Sigmoid colon (tissue), 7 donors: ENCODE data around the gene USP4. TPM values are rescaled to one million over a fixed set of nuclear protein-coding genes. Genes with fewer than 3 reads are reported as not detected.

Source experiments
- DNase-seq: peaks from one replicate; pipeline ENCODE4 v3.0.0-alpha.2; 2019
- H3K27ac ChIP-seq, 4 donors: fragments of 200-600 bp; sonication (generic); one replicate each; pipeline ENCODE4 v1.5.1; 2016 to 2019; ENCODE audit warnings: mild to moderate bottlenecking in 1 of 4
- H3K27me3 ChIP-seq, 3 donors: fragments of 200-600 bp; sonication (generic); one replicate each; pipeline ENCODE4 v1.5.1; 2019; ENCODE audit warnings: mild to moderate bottlenecking in 1 of 3
- H3K36me3 ChIP-seq, 4 donors: fragments of 200-600 bp; sonication (generic); one replicate each; pipeline ENCODE4 v1.5.1; 2016 to 2019
- H3K4me1 ChIP-seq, 4 donors: fragments of 200-600 bp; sonication (generic); one replicate each; pipeline ENCODE4 v1.5.1; 2017 to 2019
- H3K4me3 ChIP-seq, 4 donors: fragments of 200-600 bp; sonication (generic); one replicate each; pipeline ENCODE4 v1.5.1; 2017 to 2019; ENCODE audit warnings: mild to moderate bottlenecking in 2 of 4, moderate library complexity in 1 of 4
- H3K9me3 ChIP-seq, 4 donors: fragments of 200-600 bp in 3 of 4; sonication (generic) in 3 of 4; one replicate each; pipeline versions ENCODE4 v1.5.1 to v1.6.1; 2013 to 2019
- EP300 ChIP-seq, 4 donors: sonication (generic); formaldehyde crosslinking; IDR thresholded peaks; one replicate each; pipeline ENCODE4 v1.6.1; 2017; ENCODE audit warnings: antibody characterized with exemption in 4 of 4
- POLR2A ChIP-seq, 2 donors: fragments of 450-650 bp; IDR thresholded peaks; one replicate each; pipeline ENCODE4 v1.6.1; 2016; ENCODE audit warnings: antibody characterized with exemption in 2 of 2, mild to moderate bottlenecking in 2 of 2, moderate library complexity in 2 of 2
- POLR2AphosphoS5 ChIP-seq, 4 donors: sonication (generic); formaldehyde crosslinking; IDR thresholded peaks; one replicate each; pipeline ENCODE4 v1.6.1; 2017; ENCODE audit warnings: antibody characterized with exemption in 4 of 4
- WGBS, 2 donors: extraction: QIAGEN DNeasy Blood & Tissue Kit; methylation state at CpG; one replicate each; pipeline ENCODE4 v1.1.7; 2013; 5-methylcytosine and 5-hydroxymethylcytosine counted together
- intact Hi-C: fragments of 100-400 bp; cut with DNase I; formaldehyde crosslinking; loops from one replicate; pipeline ENCODE4 v1.15.1; 2023
- polyA plus RNA-seq, 3 donors: library from polyadenylated mRNA; stranded (reverse); fragments of 200-250 nt; gene quantifications; one replicate each; pipeline ENCODE4 v1.2.3, GENCODE V29; 2013
- total RNA-seq, 4 donors: library from RNA; depleted of rRNA; stranded (reverse); fragments of >200 nt; gene quantifications; one replicate each; pipeline ENCODE4 v1.1.0, GENCODE V29; 2016
- TF ChIP-seq, protein P1 (sequence below), 4 experiments: fragments of 450-650 bp in 3 of 4; fragments of 200-600 bp in 1 of 4; IDR thresholded peaks; one replicate each; pipeline ENCODE4 v1.5.1; 2016 to 2019; ENCODE audit warnings: antibody characterized with exemption in 4 of 4, mild to moderate bottlenecking in 3 of 4, moderate library complexity in 2 of 4
- donor health status: healthy with polysubstance abuse.
- donor health status: Bipolar disorder and iron deficiency.
- donor health status: healthy.

The USP4 gene
- total and polyA plus RNA-seq, 7 donors = 16.3 to 31.9 (median 22.2) TPM

DNA sequence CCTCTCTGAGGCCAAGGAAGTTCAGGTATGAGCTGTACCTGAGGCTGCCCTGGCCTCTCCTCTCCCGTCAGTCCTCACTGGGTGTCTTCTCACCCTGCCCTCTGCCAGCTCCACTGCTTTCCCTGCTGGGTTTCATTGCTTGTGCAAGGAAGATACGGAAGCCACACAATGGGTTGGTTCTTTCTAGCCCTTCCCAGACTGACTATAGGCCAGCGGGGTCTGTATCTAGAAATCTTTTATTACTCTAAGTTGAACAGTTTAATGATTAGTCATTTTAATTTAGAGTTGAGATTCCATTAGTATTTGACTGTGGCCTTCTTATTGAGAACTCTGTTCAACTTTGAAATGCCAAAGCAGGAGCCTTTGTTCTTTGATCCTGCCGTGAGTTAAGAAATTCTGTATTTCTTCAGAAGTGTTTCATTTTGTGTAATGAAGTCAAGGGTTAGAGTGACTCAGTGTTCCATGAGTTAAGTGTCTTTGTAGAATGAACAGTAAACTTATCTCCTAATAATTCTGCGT, 79.0 kb downstream of the USP4 start:
- no peaks in the 10 kb centered on the region for H3K9me3 ChIP-seq
- intact Hi-C loops = no loop called here
- no peak for TF ChIP-seq POLR2A (IDR thresholded peaks at IDR 0.05)
- TF ChIP-seq EP300 (IDR thresholded peaks at IDR 0.05) = no peak
- no peak for TF ChIP-seq POLR2AphosphoS5 (IDR thresholded peaks at IDR 0.05)
- TF ChIP-seq, protein P1, sequence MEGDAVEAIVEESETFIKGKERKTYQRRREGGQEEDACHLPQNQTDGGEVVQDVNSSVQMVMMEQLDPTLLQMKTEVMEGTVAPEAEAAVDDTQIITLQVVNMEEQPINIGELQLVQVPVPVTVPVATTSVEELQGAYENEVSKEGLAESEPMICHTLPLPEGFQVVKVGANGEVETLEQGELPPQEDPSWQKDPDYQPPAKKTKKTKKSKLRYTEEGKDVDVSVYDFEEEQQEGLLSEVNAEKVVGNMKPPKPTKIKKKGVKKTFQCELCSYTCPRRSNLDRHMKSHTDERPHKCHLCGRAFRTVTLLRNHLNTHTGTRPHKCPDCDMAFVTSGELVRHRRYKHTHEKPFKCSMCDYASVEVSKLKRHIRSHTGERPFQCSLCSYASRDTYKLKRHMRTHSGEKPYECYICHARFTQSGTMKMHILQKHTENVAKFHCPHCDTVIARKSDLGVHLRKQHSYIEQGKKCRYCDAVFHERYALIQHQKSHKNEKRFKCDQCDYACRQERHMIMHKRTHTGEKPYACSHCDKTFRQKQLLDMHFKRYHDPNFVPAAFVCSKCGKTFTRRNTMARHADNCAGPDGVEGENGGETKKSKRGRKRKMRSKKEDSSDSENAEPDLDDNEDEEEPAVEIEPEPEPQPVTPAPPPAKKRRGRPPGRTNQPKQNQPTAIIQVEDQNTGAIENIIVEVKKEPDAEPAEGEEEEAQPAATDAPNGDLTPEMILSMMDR (IDR thresholded peaks at IDR 0.05) = no peak
- peak overlapping the region in 2 of 4 donors; percentile 15 to 74 for H3K27ac ChIP-seq
- no peaks in the 10 kb centered on the region for H3K36me3 ChIP-seq
- no peak for DNase-seq
- H3K27me3 ChIP-seq = no peaks in the 10 kb centered on the region
- WGBS, 2 donors = 89 to 91% methylated on average over 5 of the region's 5 CpGs
- H3K4me1 ChIP-seq = peaks cover 0 to 51% (median 22%) of the 10 kb centered on the region in 4 donors
- no peak overlapping the region for H3K4me3 ChIP-seq

DNA sequence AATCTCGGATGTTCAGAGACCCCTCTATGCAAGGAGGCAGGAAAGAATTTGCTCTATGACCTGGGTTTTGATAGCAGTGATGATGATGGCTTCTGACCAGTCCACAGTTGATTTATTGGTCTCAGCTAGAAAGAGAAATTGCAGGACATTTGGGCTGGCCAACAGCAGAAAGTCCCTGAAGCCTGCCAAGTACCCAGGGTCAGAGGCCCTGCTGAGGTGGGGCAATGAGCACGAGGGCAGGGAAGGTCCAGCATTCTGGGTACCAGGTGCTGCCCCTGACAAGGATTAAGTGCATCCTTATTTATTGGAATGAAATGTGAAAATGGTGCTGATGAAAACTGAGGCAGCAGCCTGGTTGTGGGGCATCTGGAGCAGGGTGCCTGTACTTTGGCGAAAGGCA, 82.7 kb downstream of the USP4 start:
- no peak for DNase-seq
- Histone ChIP-seq H3K27ac (peak overlapping the region in 3 of 4 donors; percentile 57 to 75 (median 72)), H3K36me3 (no peaks in the 10 kb centered on the region), H3K27me3 (no peaks in the 10 kb centered on the region), H3K4me1 (peaks cover 0 to 52% (median 29%) of the 10 kb centered on the region in 4 donors), H3K4me3 (no peak overlapping the region), H3K9me3 (no peaks in the 10 kb centered on the region)
- TF ChIP-seq, protein P1 (IDR thresholded peaks at IDR 0.05) = no peak
- no peak for TF ChIP-seq EP300 (IDR thresholded peaks at IDR 0.05)
- peak in 1 of 4 donors; percentile 21 for TF ChIP-seq POLR2AphosphoS5 (IDR thresholded peaks at IDR 0.05)
- no peak for TF ChIP-seq POLR2A (IDR thresholded peaks at IDR 0.05)
- WGBS, 2 donors = 75 to 84% methylated on average over 3 of the region's 3 CpGs
- intact Hi-C loops = no loop called here

DNA sequence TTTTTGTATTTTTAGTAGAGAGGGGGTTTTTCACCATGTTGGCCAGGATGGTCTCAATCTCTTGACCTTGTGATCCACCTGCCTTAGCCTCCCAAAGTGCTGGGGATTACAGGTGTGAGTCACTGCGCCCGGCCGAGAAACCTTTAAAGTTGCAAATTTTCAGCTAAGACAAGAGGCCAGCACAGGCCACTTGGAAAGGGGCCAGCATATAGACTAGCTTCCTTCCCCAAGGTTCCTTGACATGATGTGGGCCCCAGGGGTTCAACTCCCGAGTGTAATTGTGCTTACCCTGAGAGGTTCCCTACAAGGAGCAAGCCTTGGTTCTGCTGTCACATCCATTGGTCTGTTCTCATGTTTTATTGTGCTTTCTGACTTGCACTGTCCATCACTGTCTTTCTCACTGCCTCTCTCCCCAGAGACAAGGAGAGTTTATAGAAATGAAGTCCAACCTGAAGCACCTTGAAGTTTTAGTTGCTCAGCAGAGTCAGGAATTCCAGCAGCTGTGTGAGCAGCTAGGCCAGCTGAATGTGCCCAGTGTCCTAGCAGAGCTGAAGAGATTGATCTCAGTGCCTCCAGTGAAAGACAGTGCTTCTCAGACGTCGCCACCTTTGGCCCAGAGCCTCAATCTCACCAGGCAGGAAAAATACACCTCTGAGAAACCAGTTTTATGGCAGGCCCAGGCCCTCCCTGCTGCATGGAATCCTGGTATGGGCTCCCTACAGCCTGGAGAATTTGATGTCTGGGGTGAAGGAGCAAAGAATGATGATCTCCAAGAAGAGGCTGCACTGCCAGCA, 83.9 kb downstream of the USP4 start:
- TF ChIP-seq POLR2A (IDR thresholded peaks at IDR 0.05) = no peak
- no peak for TF ChIP-seq EP300 (IDR thresholded peaks at IDR 0.05)
- TF ChIP-seq, protein P1 (IDR thresholded peaks at IDR 0.05) = no peak
- TF ChIP-seq POLR2AphosphoS5 (IDR thresholded peaks at IDR 0.05) = no peak
- peak; percentile 53 for DNase-seq
- Histone ChIP-seq H3K27ac (peak overlapping the region in 3 of 4 donors; percentile 57 to 75 (median 72)), H3K9me3 (no peaks in the 10 kb centered on the region), H3K27me3 (no peaks in the 10 kb centered on the region), H3K36me3 (no peaks in the 10 kb centered on the region), H3K4me1 (peaks cover 0 to 44% (median 29%) of the 10 kb centered on the region in 4 donors), H3K4me3 (no peak overlapping the region)
- intact Hi-C loops = no loop called here
- WGBS, 2 donors = 61 to 73% methylated on average over 6 of the region's 6 CpGs

DNA sequence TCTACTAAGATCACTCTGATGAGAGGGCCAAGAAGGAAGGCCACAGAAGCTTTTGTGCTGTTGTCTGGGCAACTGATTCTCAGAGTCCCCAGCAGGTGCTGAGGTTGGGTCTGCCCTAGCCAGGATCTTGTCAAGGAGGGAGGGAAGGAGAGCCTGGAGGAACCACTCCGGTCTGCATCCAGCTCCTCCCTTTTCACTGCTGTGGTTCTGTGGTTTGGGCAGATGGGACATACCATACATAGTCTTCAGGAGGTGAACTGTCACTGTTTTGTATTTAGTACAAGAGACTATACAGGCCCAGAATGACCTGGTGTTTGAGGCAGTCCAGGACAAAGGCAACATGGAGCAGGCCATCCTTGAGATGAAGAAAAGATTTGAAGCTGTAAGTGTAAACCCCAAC, 84.7 kb downstream of the USP4 start:
- H3K27ac ChIP-seq = peak overlapping the region in 3 of 4 donors; percentile 57 to 75 (median 72)
- H3K9me3 ChIP-seq = no peaks in the 10 kb centered on the region
- DNase-seq = peak; percentile 54

More for the DNA sequence above, 84.7 kb downstream of the USP4 start:
- intact Hi-C loops = no loop called here
- H3K4me1 ChIP-seq = peaks cover 0 to 40% (median 29%) of the 10 kb centered on the region in 4 donors
- H3K36me3 ChIP-seq = no peaks in the 10 kb centered on the region
- TF ChIP-seq POLR2AphosphoS5 (IDR thresholded peaks at IDR 0.05) (peak; percentile 50 to 97 (median 92)), EP300 (IDR thresholded peaks at IDR 0.05) (peak in 2 of 4 donors; percentile 30 to 77), POLR2A (IDR thresholded peaks at IDR 0.05) (no peak)
- TF ChIP-seq, protein P1 (IDR thresholded peaks at IDR 0.05) = no peak
- 40 to 83% methylated on average over 1 of the region's 1 CpG for whole genome bisulfite sequencing, 2 donors
- no peaks in the 10 kb centered on the region for H3K27me3 ChIP-seq
- no peak overlapping the region for H3K4me3 ChIP-seq
